K562 (cell line): ENCODE results near the gene CPVL. TPM values are rescaled to one million over a fixed set of nuclear protein-coding genes. Genes with fewer than 3 reads are reported as not detected.

ENCODE experiments used
- ATAC-seq: fragments of 200-7000 bp; cut with Tn5 transposase; 3 replicates; pipeline ENCODE4 v1.9.1; 2020; ENCODE audit warnings: moderate library complexity
- BruUV-seq: library from RNA; stranded (reverse); fragments of 400-500 nt; replicated peaks from 2 replicates; lab custom pipeline; 2021; lab: Mats Ljungman, UMichigan
- CTCF ChIA-PET: fragments of 300-600 bp; formaldehyde crosslinking; extraction: SDS; loops from one replicate; lab custom pipeline; 2021; ENCODE audit warnings: low intra/inter-chr PET ratio; lab: Yijun Ruan, JAX
- POLR2A ChIA-PET: fragments of 300-600, 350-650 bp; sonication (Branson Sonifier 250); formaldehyde crosslinking; extraction: SDS; loops from one replicate; lab custom pipeline; 2021; ENCODE audit warnings: antibody characterized with exemption, inconsistent platforms; lab: Yijun Ruan, JAX
- DNase-seq, 4 experiments: peaks; one replicate each; pipeline versions ENCODE4 v3.0.0 to v3.0.0-alpha.2; 2011 to 2018; ENCODE audit warnings: low spot score in 3 of 4, mixed read lengths in 3 of 4; ENCODE audit errors: extremely low read depth in 1 of 4
- FAIRE-seq: peaks from 2 replicates; lab custom pipeline; 2011; peaks lifted over from hg19 to GRCh38; lab: Jason Lieb, UNC
- H2AFZ ChIP-seq: 2 replicates; pipeline ENCODE4 v1.6.0; 2011; ENCODE audit warnings: low read depth, low read length, control low read depth, inconsistent platforms
- H3K27ac ChIP-seq: fragments of 200-600 bp; 3 replicates; pipeline ENCODE4 v1.8.0; 2011; ENCODE audit warnings: low read depth, mild to moderate bottlenecking, control low read depth, inconsistent platforms, low read length, moderate library complexity, mixed read lengths; ENCODE audit errors: extremely low read depth
- H3K27me3 ChIP-seq, 2 experiments: fragments of 300-600 bp in 1 of 2; 2 replicates in 1 of 2; 3 replicates in 1 of 2; pipeline versions ENCODE4 v1.6.0 to v1.8.0; 2011; ENCODE audit warnings: inconsistent platforms in 2 of 2, low read length in 2 of 2, mild to moderate bottlenecking in 1 of 2, mixed read lengths in 1 of 2, moderate library complexity in 1 of 2; ENCODE audit not compliant: control insufficient read depth in 2 of 2, insufficient read depth in 2 of 2
- H3K36me3 ChIP-seq: fragments of 300-600 bp; 3 replicates; pipeline ENCODE4 v1.8.0; 2011; ENCODE audit warnings: mild to moderate bottlenecking, low read length, inconsistent platforms; ENCODE audit not compliant: control insufficient read depth, insufficient read depth
- H3K4me1 ChIP-seq, 2 experiments: fragments of 200-600 bp in 1 of 2; replicated peaks in 1 of 2; 2 replicates in 1 of 2; 3 replicates in 1 of 2; pipeline versions ENCODE4 v1.5.1 to v1.8.0; 2011; ENCODE audit warnings: inconsistent platforms in 2 of 2, low read length in 2 of 2, mild to moderate bottlenecking in 1 of 2, mixed read lengths in 1 of 2, moderate library complexity in 1 of 2; ENCODE audit not compliant: control insufficient read depth in 2 of 2, insufficient read depth in 2 of 2
- H3K4me2 ChIP-seq: 2 replicates; pipeline ENCODE4 v1.6.1; 2011; ENCODE audit warnings: low read length, control low read depth, inconsistent platforms, mixed read lengths; ENCODE audit not compliant: insufficient read depth
- H3K4me3 ChIP-seq: fragments of 200-600 bp; sonication (generic), shearing (Covaris generic); 2 replicates; pipeline ENCODE4 v1.5.1; 2016; ENCODE audit warnings: control low read depth, inconsistent platforms
- H3K79me2 ChIP-seq: fragments of 200-600 bp; 3 replicates; pipeline ENCODE4 v1.8.0; 2011; ENCODE audit warnings: low read length, inconsistent platforms; ENCODE audit not compliant: control insufficient read depth, insufficient read depth
- H3K9ac ChIP-seq, 2 experiments: 2 replicates each; pipeline versions ENCODE4 v1.6.0 to v1.6.1; 2011; ENCODE audit warnings: low read depth in 2 of 2, low read length in 2 of 2, control low read depth in 1 of 2, inconsistent platforms in 1 of 2, mild to moderate bottlenecking in 1 of 2, mixed read lengths in 1 of 2; ENCODE audit not compliant: insufficient read depth in 1 of 2
- H3K9me1 ChIP-seq: one replicate; pipeline ENCODE4 v1.6.0; 2011; ENCODE audit warnings: inconsistent platforms, mild to moderate bottlenecking, low read length, moderate library complexity; ENCODE audit not compliant: control insufficient read depth, insufficient read depth
- H3K9me3 ChIP-seq: replicated peaks from 2 replicates; pipeline ENCODE4 v1.5.1; 2011; ENCODE audit warnings: low read depth, low read length, inconsistent platforms; ENCODE audit not compliant: control insufficient read depth, insufficient read depth
- H4K20me1 ChIP-seq: replicated peaks from 2 replicates; pipeline ENCODE4 v1.6.1; 2011; ENCODE audit warnings: low read length, inconsistent platforms, mixed read lengths; ENCODE audit not compliant: control insufficient read depth, insufficient read depth
- JUNB ChIP-seq: fragments of 450-650 bp; formaldehyde crosslinking; conservative IDR thresholded peaks from 2 replicates; pipeline ENCODE4 v1.4.0; 2020; ENCODE audit warnings: mild to moderate bottlenecking
- MLLT1 ChIP-seq, 2 experiments: fragments of 450-650 bp; IDR thresholded peaks; 2 replicates each; pipeline ENCODE4 v1.6.1; 2016
- NCOA1 ChIP-seq: fragments of 450-650 bp; IDR thresholded peaks from 2 replicates; pipeline ENCODE4 v1.6.1; 2016; ENCODE audit warnings: low read depth
- ZBTB40 ChIP-seq, 2 experiments: fragments of 450-650 bp in 1 of 2; sonication (generic) in 1 of 2; formaldehyde crosslinking in 1 of 2; IDR thresholded peaks; 2 replicates each; pipeline versions ENCODE4 v1.7.1 to v1.9.0; 2016 to 2022; ENCODE audit warnings: inconsistent platforms in 1 of 2, mild to moderate bottlenecking in 1 of 2, missing genetic modification reagents in 1 of 2
- ZNF778 ChIP-seq: fragments of 450-650 bp; formaldehyde crosslinking; IDR thresholded peaks from 2 replicates; pipeline ENCODE4 v1.4.0; 2020; ENCODE audit warnings: mild to moderate bottlenecking, moderate library complexity
- WGBS: fragments of 100-300 bp; shearing (Covaris generic); methylation state at CpG from one replicate; pipeline ENCODE4 v1.1.6; 2016; ENCODE audit warnings: low coverage, mixed read lengths; ENCODE audit not compliant: insufficient coverage; ENCODE audit errors: missing lambda C conversion rate; 5-methylcytosine and 5-hydroxymethylcytosine counted together
- in situ Hi-C: fragments of 300-500 bp; cut with MboI; formaldehyde crosslinking; loops from 4 replicates; pipeline ENCODE4 v1.15.0; 2018; ENCODE audit warnings: inconsistent platforms, mixed read lengths
- intact Hi-C: fragments of 100-400 bp; cut with micrococcal nuclease; formaldehyde crosslinking; loops from 2 replicates; pipeline ENCODE4 v1.14.2; 2022
- polyA plus RNA-seq, 8 experiments: library from polyadenylated mRNA; depleted of rRNA in 4 of 8; stranded (reverse) in 5 of 8; unstranded in 3 of 8; fragments of >200 nt; fragmentation: Nextera tagmentation in 2 of 8; fragmentation: Illumina TruSeq in 1 of 8; extraction: Ambion mirVana in 2 of 8; extraction: Trizol in 1 of 8; gene quantifications; 2 replicates each; pipeline versions ENCODE4 v1.2.1 to v1.2.3, GENCODE V29; 2011 to 2014; ENCODE audit warnings: inconsistent platforms in 1 of 8, missing spikeins in 1 of 8
- total RNA-seq, 7 experiments: library from RNA; depleted of rRNA in 6 of 7; stranded (reverse); fragments of >200 nt in 6 of 7; fragmentation: Illumina TruSeq in 2 of 7; extraction: Trizol in 2 of 7; gene quantifications; 2 replicates each; pipeline versions ENCODE4 v1.2.1 to v1.2.3, GENCODE V29; 2011 to 2021; ENCODE audit warnings: low replicate concordance in 1 of 7

CPVL gene
- total and polyA plus RNA-seq, 9 of the 15 experiments (the other 6 are each of a cell fraction or from before 2014, with no cell fraction given): 0.89 to 2.4 (median 1.5) TPM

GRCh38 chr7:29042824-29043231 is 103.5 kb downstream of the CPVL start:
- Histone ChIP-seq H3K4me1 (no peaks in the 10 kb centered on the region), H3K36me3 (no peaks in the 10 kb centered on the region), H3K27me3 (no peaks in the 10 kb centered on the region), H3K9me3 (no peaks in the 10 kb centered on the region), H2AFZ (no peak overlapping the region), H3K4me2 (no peak overlapping the region), H3K79me2 (no peaks in the 10 kb centered on the region), H4K20me1 (no peaks in the 10 kb centered on the region), H3K4me3 (no peak overlapping the region), H3K9me1 (no peaks in the 10 kb centered on the region), H3K27ac (no peak overlapping the region), H3K9ac (no peak overlapping the region)
- POLR2A ChIA-PET: interaction anchor here (0.6 kb wide), 1 partner anchor 284 kb away, joined by 7 read pairs; no protein-coding TSS in a partner anchor
- FAIRE-seq (no peak), DNase-seq (no peak), ATAC-seq (no peak)
- TF ChIP-seq MLLT1 (IDR thresholded peaks at IDR 0.05): no peak
- no peak for TF ChIP-seq ZNF778 (CRISPR knock-in tag)
- TF ChIP-seq JUNB (CRISPR knock-in tag): no peak
- TF ChIP-seq ZBTB40 (IDR thresholded peaks at IDR 0.05): no peak
- TF ChIP-seq ZBTB40 (CRISPR knock-in tag; IDR thresholded peaks at IDR 0.05): no peak
- no peak for TF ChIP-seq NCOA1
- in situ Hi-C loops: no loop called here
- no TSS peak for BruUV-seq
- CTCF ChIA-PET: no interaction called here
- WGBS: 6% methylated on average over 4 of the region's 4 CpGs
- intact Hi-C loops: no loop called here
